A172 (cell line): ENCODE data around the gene PCGF2. TPM values are rescaled to one million over a fixed set of nuclear protein-coding genes. Genes with fewer than 3 reads are reported as not detected.
A peak's percentile ranks its signal among the peaks of the same experiment; 100 is the strongest.

Experiments used
- DNase-seq: peaks from one replicate; pipeline ENCODE4 v3.0.0-alpha.2; 2015; ENCODE audit warnings: low spot score
- total RNA-seq: library from RNA; depleted of rRNA; stranded (reverse); fragments of >200 nt; shearing (Covaris generic); gene quantifications from 2 replicates; pipeline ENCODE4 v1.2.3, GENCODE V29; 2014; rRNA removed

The PCGF2 gene
- total RNA-seq, 1 experiment from 2014 or later: 8.2 TPM

- DNase-seq: no peak
These were observed 44.2 kb downstream of the PCGF2 start for GRCh38 chr17:38703742-38704605.

- DNase-seq: no peak
These were observed 45.0 kb downstream of the PCGF2 start for GRCh38 chr17:38702916-38703741.

DNA sequence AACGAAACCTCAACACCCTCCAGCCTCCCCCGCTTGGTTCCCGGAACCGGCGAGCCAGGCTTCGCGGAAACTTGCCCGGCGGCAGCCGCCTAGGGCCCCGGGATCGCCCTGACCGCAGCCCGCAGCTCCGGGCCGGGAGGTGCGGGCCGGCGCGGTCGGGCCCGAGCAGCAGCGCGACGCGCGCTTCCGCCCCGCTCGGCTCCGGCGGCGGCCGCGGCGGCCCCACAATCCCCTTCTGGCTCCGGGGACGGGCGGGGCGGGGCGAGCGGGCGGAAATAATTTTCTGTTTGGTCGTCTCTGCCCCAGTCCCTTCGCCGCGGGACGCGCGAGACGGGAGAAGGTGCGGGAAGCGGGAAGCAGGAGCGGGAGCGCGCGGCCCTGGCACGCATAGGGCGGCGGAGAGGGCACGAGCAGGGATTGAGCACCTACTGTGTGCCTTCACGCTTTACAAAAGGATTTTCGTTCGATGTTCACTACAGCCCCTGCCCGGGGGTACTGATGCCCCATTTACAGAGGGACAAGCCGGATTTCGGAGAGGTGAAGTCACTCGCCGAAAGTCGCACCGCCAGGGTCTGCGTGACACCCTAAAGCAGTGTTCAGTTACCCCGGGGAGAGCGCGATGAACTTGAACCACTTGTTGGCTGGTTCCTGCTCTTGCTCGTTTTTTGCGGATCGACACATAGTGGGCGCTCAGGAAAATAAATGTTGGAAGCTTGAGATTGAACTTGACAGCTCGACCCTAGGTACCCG is 45.8 kb downstream of the PCGF2 start:
- peak; percentile 74 for DNase-seq

GRCh38 chr17:38701504-38702165 is 46.5 kb downstream of the PCGF2 start:
- DNase-seq: peak; percentile 45

GRCh38 chr17:38698760-38699159 is 49.4 kb downstream of the PCGF2 start:
- no peak for DNase-seq

GRCh38 chr17:38697061-38697820 is 50.9 kb downstream of the PCGF2 start:
- DNase-seq: no peak

- no peak for DNase-seq
These were observed 54.3 kb downstream of the PCGF2 start for GRCh38 chr17:38693700-38694329.

DNA sequence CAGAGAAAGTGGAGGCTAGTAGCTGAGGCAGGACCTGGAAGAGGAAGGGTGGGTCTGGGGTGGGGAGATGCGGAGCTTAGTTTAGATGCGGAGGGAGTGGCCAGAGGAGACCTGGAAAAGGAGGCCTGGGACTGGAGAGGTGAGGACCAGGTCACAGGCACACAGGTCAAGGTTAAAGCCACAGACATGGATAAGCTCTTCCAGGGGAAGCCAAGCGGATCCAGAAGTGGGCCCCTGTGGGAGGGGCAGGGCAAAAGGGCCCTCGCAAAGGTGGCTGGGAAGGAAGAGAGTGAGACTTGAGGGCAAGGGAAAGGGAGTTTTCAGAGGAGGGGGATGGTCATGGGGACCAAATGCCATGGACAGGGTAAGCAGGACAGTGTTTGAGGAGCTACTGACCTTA is 57.0 kb downstream of the PCGF2 start:
- no peak for DNase-seq

GRCh38 chr17:38690386-38690785 is 57.8 kb downstream of the PCGF2 start:
- DNase-seq: no peak

GRCh38 chr17:38687286-38687685 is 60.9 kb downstream of the PCGF2 start:
- no peak for DNase-seq

- no peak for DNase-seq
These were observed 62.6 kb downstream of the PCGF2 start for GRCh38 chr17:38685491-38685890.

Other genes starting within 250 kb of the PCGF2 start
- 0.19 and 0.26 TPM in 2 replicates for gene SRCIN1, start 142.4 kb downstream of the PCGF2 start, total RNA-seq
- gene EPOP, start 73.4 kb downstream of the PCGF2 start, total RNA-seq: 3.0 and 3.7 TPM in 2 replicates
- 17.4 and 21.4 TPM in 2 replicates for gene MLLT6, start 43.1 kb downstream of the PCGF2 start, total RNA-seq
- gene CISD3, start 18.0 kb downstream of the PCGF2 start, total RNA-seq: 7.5 and 12.4 TPM in 2 replicates
- 484 and 521 TPM in 2 replicates for gene PSMB3, start 4.4 kb upstream of the PCGF2 start, total RNA-seq
- 55.6 and 66.9 TPM in 2 replicates for gene PIP4K2B, start 51.2 kb upstream of the PCGF2 start, total RNA-seq
- 15.8 and 16.1 TPM in 2 replicates for gene CWC25, start 77.0 kb upstream of the PCGF2 start, total RNA-seq
- 1,400 and 1,966 TPM in 2 replicates for gene RPL23, start 105.4 kb upstream of the PCGF2 start, total RNA-seq
- gene LASP1, start 121.7 kb upstream of the PCGF2 start, total RNA-seq: 248 and 270 TPM in 2 replicates
- not detected in 2 replicates for gene FBXO47, start 219.1 kb upstream of the PCGF2 start, total RNA-seq